Activated CD4-positive, alpha-beta T cell treated with anti-CD3 and anti-CD28 coated beads for 1 hour (primary cell): ENCODE measurements around the gene ANAPC4.
"Not testable (repeated sequence)": the region's sequence is repeated elsewhere in the genome, so short reads cannot be mapped to it uniquely, and the experiment has no call there.

ENCODE experiments used
- DNase-seq: peaks from one replicate; pipeline ENCODE4 v3.0.0-alpha.2; 2020

Gene ANAPC4, protein sequence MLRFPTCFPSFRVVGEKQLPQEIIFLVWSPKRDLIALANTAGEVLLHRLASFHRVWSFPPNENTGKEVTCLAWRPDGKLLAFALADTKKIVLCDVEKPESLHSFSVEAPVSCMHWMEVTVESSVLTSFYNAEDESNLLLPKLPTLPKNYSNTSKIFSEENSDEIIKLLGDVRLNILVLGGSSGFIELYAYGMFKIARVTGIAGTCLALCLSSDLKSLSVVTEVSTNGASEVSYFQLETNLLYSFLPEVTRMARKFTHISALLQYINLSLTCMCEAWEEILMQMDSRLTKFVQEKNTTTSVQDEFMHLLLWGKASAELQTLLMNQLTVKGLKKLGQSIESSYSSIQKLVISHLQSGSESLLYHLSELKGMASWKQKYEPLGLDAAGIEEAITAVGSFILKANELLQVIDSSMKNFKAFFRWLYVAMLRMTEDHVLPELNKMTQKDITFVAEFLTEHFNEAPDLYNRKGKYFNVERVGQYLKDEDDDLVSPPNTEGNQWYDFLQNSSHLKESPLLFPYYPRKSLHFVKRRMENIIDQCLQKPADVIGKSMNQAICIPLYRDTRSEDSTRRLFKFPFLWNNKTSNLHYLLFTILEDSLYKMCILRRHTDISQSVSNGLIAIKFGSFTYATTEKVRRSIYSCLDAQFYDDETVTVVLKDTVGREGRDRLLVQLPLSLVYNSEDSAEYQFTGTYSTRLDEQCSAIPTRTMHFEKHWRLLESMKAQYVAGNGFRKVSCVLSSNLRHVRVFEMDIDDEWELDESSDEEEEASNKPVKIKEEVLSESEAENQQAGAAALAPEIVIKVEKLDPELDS

DNA sequence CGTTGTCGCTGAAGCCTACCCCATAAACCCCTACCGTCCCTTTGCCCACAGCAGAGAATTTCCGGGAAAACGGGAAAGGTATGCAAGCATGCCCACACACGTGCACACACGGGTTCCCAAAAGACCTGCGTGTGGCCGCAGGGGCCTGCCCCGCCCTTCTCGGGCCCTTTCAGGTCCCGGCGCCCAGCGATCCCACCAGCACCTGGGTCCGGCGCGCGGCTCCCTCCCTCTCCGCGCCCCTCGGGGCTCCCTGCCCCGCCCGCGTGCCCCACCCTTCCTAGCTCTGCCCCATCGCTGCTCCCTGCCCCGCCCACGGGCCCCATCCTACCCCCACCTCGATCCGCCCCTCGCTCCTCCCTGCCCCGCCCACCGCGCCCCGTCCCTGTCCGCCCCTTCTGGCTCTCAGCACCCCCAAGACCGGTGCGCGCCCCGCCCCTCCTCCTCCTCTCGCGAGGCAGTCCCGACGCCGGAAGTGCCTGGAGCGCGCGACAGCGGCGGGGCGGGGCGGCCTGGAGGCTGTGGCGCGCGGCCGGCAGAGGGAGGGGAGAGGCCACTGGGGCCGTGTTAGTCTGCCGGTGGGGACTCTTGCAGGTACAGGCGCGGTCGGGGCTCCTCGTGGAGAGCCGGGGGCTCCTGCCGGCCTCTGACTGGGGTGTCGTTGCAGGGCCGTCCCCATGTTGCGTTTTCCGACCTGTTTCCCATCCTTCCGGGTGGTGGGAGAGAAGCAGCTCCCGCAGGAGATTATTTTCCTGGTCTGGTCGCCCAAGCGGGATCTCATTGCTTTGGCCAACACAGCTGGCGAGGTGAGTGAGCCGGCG is at the start of gene ANAPC4:
Gene ANAPC4, plus strand, starts transcription at position 510 of the 818 bp plus-strand sequence. Its CDS starts 165 bp downstream, at position 675.
- peak; percentile 95 for DNase-seq

- not testable (repeated sequence) for DNase-seq
These were observed 48.6 kb upstream of the ANAPC4 start for GRCh38 chr4:25328463-25328862.

DNA sequence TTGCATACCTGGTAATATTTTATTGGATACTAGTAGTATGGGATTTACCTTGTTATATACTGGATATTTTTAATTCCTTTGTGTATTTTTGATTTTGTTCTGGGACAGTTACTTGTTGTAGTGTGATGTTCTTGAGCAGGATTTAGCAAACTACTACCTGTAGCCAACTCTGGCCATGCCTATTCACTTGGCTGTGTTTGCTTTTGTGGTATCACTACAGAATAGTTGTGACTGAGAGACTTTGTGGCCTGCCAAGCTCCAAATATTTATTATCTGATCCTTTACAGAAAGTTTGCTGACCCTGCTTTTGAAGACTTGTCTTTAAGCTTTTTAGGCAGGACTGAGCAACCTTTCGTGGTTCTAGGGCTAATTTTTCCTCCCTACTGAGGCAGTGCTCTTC is 46.7 kb upstream of the ANAPC4 start:
- no peak for DNase-seq

GRCh38 chr4:25330905-25331808 is 45.9 kb upstream of the ANAPC4 start:
- no peak for DNase-seq

DNA sequence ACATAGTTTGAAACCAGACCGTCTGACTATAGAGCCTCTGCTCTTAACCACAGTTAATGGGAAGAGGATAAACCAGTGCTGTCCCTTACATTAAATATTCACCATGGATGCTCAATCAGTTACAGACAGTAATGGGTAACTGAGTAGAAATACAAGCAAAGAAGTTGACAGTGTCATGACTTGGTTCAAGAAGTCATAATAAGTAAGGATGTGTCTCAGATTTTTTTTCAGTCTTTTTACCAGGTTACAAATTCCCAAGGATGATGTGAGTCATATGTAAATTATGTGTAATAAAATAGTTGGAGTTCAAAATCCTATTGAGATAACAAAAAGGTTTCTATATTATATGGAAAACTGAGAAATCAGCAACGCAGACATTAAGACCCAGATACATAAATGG is 33.4 kb upstream of the ANAPC4 start:
- no peak for DNase-seq

DNA sequence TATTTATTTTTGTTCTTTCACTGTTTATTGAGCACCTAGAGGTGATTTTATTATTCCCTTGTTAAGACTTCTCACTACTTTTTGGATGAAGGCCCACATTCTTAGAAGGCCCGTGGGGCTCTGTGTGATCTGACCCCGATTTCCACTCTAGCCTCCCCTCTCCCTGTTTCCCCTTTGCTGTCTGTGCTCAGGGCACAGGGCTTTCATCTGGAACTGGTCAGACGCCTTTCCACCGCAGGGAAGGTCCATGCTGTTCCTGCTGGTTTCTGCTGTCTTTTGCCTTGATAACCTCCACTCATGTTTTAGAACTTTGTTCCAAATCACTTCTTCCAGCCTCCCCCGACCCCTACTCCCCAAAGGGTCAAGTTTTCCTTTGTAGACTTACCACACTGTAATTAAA is 31.3 kb upstream of the ANAPC4 start:
- DNase-seq, result no peak

GRCh38 chr4:25346913-25347312 is 30.1 kb upstream of the ANAPC4 start:
- no peak for DNase-seq

DNA sequence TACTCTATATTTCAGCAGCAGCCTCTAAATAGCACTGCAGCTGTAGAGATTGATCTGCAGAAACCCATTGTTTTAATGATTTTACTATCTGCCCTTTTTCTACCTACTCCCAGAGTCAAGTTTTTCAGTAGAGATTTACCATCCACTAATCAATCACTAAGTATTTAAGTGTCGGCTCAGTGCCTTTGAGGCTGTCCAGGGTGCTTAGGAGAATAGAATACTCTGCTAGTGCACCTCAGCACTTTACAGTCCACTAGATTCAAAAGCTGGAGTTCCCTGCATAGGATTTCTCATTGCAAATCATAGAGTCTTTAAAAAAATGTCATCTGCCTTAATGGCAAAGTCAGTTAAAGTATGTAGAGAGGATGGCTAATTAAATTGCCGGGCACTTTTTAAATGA is 29.6 kb upstream of the ANAPC4 start:
- DNase-seq, result no peak

DNA sequence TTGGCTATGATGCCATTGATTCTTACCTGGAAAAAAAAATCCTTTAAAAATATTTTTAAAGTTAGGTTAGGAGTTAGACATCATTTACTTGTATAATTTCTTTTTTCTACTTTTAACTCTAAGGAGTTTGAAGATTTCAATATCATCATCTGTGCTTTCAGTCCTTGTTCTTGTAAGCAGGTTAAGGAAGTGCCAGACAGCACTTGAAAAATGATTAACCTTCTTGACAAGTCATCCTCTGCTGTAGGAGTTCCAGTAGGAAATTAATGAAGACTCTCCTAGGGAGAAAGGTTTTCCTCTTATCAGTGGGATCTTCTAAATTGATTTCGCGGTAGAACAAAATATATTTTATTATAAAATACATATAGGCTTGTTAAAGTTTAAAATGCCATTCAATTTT is 29.1 kb upstream of the ANAPC4 start:
- DNase-seq, result no peak

DNA sequence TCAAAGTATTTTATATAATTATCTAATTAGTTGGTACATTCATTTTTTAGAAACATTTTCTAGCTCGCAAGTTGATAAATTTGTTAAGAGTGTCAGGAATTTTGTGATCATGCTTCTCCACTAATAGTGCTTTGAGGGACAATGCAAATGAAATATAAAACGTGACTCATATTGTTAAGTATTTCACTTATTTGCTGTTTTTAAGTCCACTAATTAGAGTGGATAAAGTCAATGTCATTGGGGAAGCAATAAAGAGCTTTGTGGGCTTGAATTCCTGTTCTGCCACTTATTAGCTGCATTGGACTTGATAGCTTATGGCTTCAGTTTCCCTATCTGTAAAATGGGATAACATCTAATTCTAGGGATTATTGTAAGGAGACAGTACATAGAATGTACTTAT is 26.5 kb upstream of the ANAPC4 start:
- no peak for DNase-seq

DNA sequence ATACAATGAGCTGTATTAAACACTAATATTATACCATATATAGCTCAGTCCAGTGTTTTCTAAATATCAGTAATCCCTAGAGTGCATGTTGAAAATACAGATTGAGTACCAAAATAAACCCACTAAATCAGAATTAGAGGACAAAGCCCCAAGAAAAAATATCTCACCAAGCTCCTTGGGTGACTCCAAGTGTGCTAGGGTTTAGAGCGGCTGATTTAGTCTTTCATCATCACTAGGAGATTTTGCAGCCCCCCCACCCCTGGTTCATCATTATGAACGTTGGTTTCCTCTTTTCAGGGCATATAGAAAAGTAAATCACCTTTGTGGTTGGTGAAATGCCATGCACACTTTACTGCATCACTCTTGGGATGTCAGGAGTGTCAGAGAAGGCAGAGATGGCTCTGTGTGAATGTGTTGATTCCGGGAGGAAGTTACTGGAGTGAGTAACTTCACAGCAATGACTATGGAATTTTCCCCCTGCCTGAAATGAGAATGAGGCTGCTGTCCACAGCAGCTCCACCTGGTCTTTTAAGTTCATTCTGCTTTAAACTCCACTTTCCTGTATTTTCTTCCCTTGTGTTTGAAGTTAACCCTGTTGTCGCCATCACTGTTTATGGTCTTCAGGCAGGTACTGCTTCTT is 25.2 kb upstream of the ANAPC4 start:
- DNase-seq, result no peak

GRCh38 chr4:25356068-25356467 is 21.0 kb upstream of the ANAPC4 start:
- no peak for DNase-seq

- no peak for DNase-seq
These were observed 18.4 kb upstream of the ANAPC4 start for GRCh38 chr4:25358515-25359275.

- no peak for DNase-seq
These were observed 15.8 kb upstream of the ANAPC4 start for GRCh38 chr4:25361253-25361652.

DNA sequence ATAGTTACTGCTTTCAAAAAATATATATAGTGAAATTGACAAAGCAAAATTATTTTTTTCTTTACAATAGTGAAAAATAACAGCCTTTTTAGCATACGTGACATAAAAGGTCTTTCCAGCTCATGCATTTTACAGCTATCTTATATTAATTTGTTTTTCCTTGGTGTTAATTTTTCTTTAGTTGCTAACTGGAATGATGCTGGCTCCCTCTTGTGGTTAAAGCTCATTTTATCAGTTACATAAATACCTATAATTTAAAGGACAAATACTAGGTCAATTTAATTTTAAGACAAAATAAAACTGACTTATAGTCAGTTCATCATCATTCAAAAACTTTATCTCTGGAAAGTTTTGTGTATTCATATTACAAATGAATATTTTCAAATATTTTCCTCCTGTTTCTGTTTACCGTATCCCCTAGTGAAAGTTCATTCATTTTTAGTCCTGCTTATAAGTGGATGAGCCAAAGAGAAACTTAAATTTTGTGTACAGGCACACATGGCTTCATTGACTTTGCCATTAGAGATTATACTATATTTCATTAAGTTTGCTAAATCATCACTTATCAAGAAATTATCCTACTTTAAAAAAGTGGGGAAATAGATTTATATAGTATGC is 9.9 kb upstream of the ANAPC4 start:
- no peak for DNase-seq

- no peak for DNase-seq
These were observed 9.2 kb upstream of the ANAPC4 start for GRCh38 chr4:25367877-25368276.

- no peak for DNase-seq
These were observed 8.7 kb upstream of the ANAPC4 start for GRCh38 chr4:25368315-25368714.

DNA sequence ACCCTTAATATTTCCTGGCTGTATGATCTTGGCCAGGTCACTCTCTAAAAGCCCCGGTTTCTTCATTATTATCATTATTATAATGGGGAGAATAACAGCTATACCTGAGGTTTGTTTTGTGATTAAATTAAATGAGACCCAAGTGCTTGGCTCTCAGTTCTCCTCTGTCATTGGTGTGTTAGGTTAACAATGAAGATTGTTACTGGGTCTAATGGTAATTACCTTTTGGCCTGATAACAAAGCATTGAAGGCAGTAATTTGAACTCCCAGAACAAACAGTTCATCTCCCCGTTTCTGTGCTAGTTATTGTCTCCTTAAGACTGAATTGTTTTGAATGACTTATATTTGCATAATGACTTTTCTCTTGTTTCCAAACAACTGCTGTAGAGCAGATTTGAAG is 6.8 kb upstream of the ANAPC4 start:
- DNase-seq, result no peak

DNA sequence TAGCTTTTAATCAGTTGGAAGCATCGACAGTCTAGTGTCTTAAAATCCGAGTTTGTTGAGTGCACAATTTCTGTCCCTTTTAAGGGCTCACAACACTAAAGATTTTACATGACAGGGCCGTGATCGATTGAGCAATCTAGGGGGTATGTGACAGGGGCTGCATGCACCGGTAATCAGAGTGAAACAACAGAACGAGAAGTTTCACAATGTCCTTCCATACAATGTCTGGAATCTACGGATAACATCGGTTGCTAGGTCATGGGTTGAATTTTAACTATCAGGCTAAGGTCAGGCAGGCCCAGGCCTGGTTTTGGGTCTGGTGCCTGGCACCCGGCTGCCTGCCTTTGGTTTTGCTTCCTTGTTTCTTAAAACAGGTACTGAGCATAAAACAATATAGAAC is 4.5 kb upstream of the ANAPC4 start:
- not testable (repeated sequence) for DNase-seq
